H1 (cell line): ENCODE data around the gene RBFOX1. TPM values are rescaled to one million over a fixed set of nuclear protein-coding genes. Genes with fewer than 3 reads are reported as not detected.

Experiments
- CTCF ChIA-PET: fragments of 300-600 bp; sonication (Branson Sonifier 250); formaldehyde crosslinking; loops from one replicate; lab custom pipeline; 2021; ENCODE audit not compliant: partially characterized antibody; lab: Charles Lee
- POLR2A ChIA-PET: fragments of 300-600 bp; sonication (Branson Sonifier 250); formaldehyde crosslinking; loops from one replicate; lab custom pipeline; 2021; ENCODE audit warnings: inconsistent platforms; ENCODE audit not compliant: partially characterized antibody; lab: Charles Lee
- DNase-seq, 2 experiments: peaks; one replicate each; pipeline versions ENCODE4 v3.0.0 to v3.0.0-alpha.2; 2010 to 2022; ENCODE audit warnings: low spot score in 2 of 2, low read depth in 1 of 2, mixed read lengths in 1 of 2
- FAIRE-seq: peaks from 2 replicates; lab custom pipeline; 2011; peaks lifted over from hg19 to GRCh38; lab: Jason Lieb, UNC
- H2AFZ ChIP-seq: 2 replicates; pipeline ENCODE4 v1.8.1; 2012; ENCODE audit warnings: low read length, inconsistent platforms
- H2AK5ac ChIP-seq: 2 replicates; pipeline ENCODE4 v1.6.1; 2013; ENCODE audit warnings: low read depth, low read length
- H2BK120ac ChIP-seq: replicated peaks from 2 replicates; pipeline ENCODE3; 2013; ENCODE audit warnings: low read depth, low read length, inconsistent platforms
- H2BK12ac ChIP-seq: 2 replicates; pipeline ENCODE4 v1.6.1; 2013; ENCODE audit warnings: low read depth, low read length
- H2BK15ac ChIP-seq: 2 replicates; pipeline ENCODE4 v1.6.1; 2013; ENCODE audit warnings: low read length
- H2BK20ac ChIP-seq: 2 replicates; pipeline ENCODE4 v1.6.1; 2013; ENCODE audit warnings: low read length
- H2BK5ac ChIP-seq: 2 replicates; pipeline ENCODE4 v1.6.1; 2013; ENCODE audit warnings: low read depth, low read length
- H3K14ac ChIP-seq: 2 replicates; pipeline ENCODE4 v1.6.1; 2013; ENCODE audit warnings: inconsistent platforms; ENCODE audit not compliant: insufficient read length
- H3K18ac ChIP-seq: 2 replicates; pipeline ENCODE4 v1.6.1; 2013; ENCODE audit warnings: low read length; ENCODE audit errors: extremely low read depth
- H3K23ac ChIP-seq: 2 replicates; pipeline ENCODE4 v1.6.1; 2013; ENCODE audit warnings: inconsistent platforms; ENCODE audit not compliant: insufficient read length
- H3K23me2 ChIP-seq: 2 replicates; pipeline ENCODE4 v1.6.1; 2013; ENCODE audit warnings: low read depth, low read length
- H3K27ac ChIP-seq: 2 replicates; pipeline ENCODE4 v1.6.1; 2011; ENCODE audit warnings: low read depth, low read length, inconsistent platforms
- H3K27me3 ChIP-seq, 4 experiments: replicated peaks in 1 of 4; 1 replicate in 1 of 4; 2 replicates in 3 of 4; pipeline versions ENCODE4 v1.6.1 to v1.8.1; 2011 to 2013; ENCODE audit warnings: low read length in 3 of 4, mild to moderate bottlenecking in 3 of 4, inconsistent platforms in 2 of 4, mixed read lengths in 2 of 4, moderate library complexity in 1 of 4; ENCODE audit not compliant: control insufficient read depth in 3 of 4, insufficient read depth in 3 of 4; ENCODE audit errors: extremely low read depth in 1 of 4
- H3K36me3 ChIP-seq, 4 experiments: 2 replicates each; pipeline versions ENCODE4 v1.6.1 to v1.8.1; 2011 to 2013; ENCODE audit warnings: mild to moderate bottlenecking in 4 of 4, low read length in 3 of 4, moderate library complexity in 2 of 4, control low read depth in 1 of 4, inconsistent platforms in 1 of 4; ENCODE audit not compliant: insufficient read depth in 4 of 4, control insufficient read depth in 2 of 4
- H3K4ac ChIP-seq: replicated peaks from 2 replicates; pipeline ENCODE3; 2013; ENCODE audit warnings: low read length, low read depth, mixed read lengths, inconsistent platforms; ENCODE audit not compliant: insufficient read length
- H3K4me1 ChIP-seq, 4 experiments: replicated peaks in 1 of 4; 1 replicate in 1 of 4; 2 replicates in 3 of 4; pipeline versions ENCODE4 v1.6.1 to v1.8.1; 2011 to 2013; ENCODE audit warnings: low read length in 3 of 4, inconsistent platforms in 2 of 4, mixed read lengths in 1 of 4; ENCODE audit not compliant: insufficient read depth in 4 of 4, control insufficient read depth in 3 of 4
- H3K4me2 ChIP-seq, 2 experiments: 2 replicates each; pipeline versions ENCODE4 v1.6.1 to v1.8.1; 2011 to 2013; ENCODE audit warnings: low read depth in 2 of 2, low read length in 2 of 2, control low read depth in 1 of 2, inconsistent platforms in 1 of 2, mild to moderate bottlenecking in 1 of 2; ENCODE audit not compliant: insufficient read depth in 1 of 2
- H3K4me3 ChIP-seq, 4 experiments: fragments of 200-600, 300-600 bp in 1 of 4; sonication (generic), shearing (Covaris generic), sonication (Bioruptor Twin) in 1 of 4; 2 replicates each; pipeline versions ENCODE4 v1.5.1 to v1.8.1; 2011 to 2016; ENCODE audit warnings: low read length in 4 of 4, low read depth in 3 of 4, control low read depth in 2 of 4, inconsistent platforms in 2 of 4, mild to moderate bottlenecking in 2 of 4, mixed read lengths in 1 of 4, moderate library complexity in 1 of 4; ENCODE audit not compliant: insufficient read depth in 2 of 4; ENCODE audit errors: extremely low read depth in 1 of 4
- H3K56ac ChIP-seq: replicated peaks from 2 replicates; pipeline ENCODE3; 2013; ENCODE audit warnings: low read depth, mild to moderate bottlenecking, mixed read lengths, low read length, inconsistent platforms; ENCODE audit not compliant: insufficient read length
- H3K79me1 ChIP-seq: 2 replicates; pipeline ENCODE4 v1.6.1; 2013; ENCODE audit warnings: low read depth, low read length, control low read depth
- H3K79me2 ChIP-seq, 2 experiments: 2 replicates each; pipeline versions ENCODE4 v1.6.1 to v1.8.1; 2012 to 2013; ENCODE audit warnings: low read length in 2 of 2, mild to moderate bottlenecking in 2 of 2, inconsistent platforms in 1 of 2; ENCODE audit not compliant: insufficient read depth in 2 of 2, control insufficient read depth in 1 of 2
- H3K9ac ChIP-seq, 4 experiments: replicated peaks in 1 of 4; 1 replicate in 1 of 4; 2 replicates in 3 of 4; pipeline versions ENCODE4 v1.6.1 to v1.8.1; 2011 to 2013; ENCODE audit warnings: low read depth in 3 of 4, low read length in 3 of 4, control low read depth in 2 of 4, mild to moderate bottlenecking in 2 of 4, moderate library complexity in 2 of 4, inconsistent platforms in 1 of 4; ENCODE audit errors: extremely low read depth in 1 of 4
- H3K9me3 ChIP-seq, 2 experiments: 2 replicates each; pipeline versions ENCODE4 v1.6.1 to v1.8.1; 2012 to 2013; ENCODE audit warnings: mild to moderate bottlenecking in 2 of 2, moderate library complexity in 2 of 2, control low read depth in 1 of 2, inconsistent platforms in 1 of 2, low read depth in 1 of 2, low read length in 1 of 2, mixed read lengths in 1 of 2; ENCODE audit not compliant: insufficient read depth in 2 of 2
- H4K20me1 ChIP-seq, 2 experiments: replicated peaks in 1 of 2; 2 replicates each; pipeline versions ENCODE3 to v1.8.1; 2011 to 2013; ENCODE audit warnings: inconsistent platforms in 2 of 2, low read length in 2 of 2, mild to moderate bottlenecking in 1 of 2; ENCODE audit not compliant: insufficient read depth in 2 of 2, control insufficient read depth in 1 of 2
- H4K5ac ChIP-seq: 2 replicates; pipeline ENCODE4 v1.6.1; 2013; ENCODE audit warnings: low read length, low read depth, mixed read lengths, inconsistent platforms; ENCODE audit not compliant: insufficient read length
- H4K8ac ChIP-seq: 2 replicates; pipeline ENCODE4 v1.8.0; 2013; ENCODE audit warnings: mild to moderate bottlenecking, moderate library complexity, low read length, inconsistent platforms; ENCODE audit not compliant: insufficient read depth; ENCODE audit errors: extremely low read depth
- H4K91ac ChIP-seq: replicated peaks from 2 replicates; pipeline ENCODE3; 2013; ENCODE audit warnings: low read length, mixed read lengths, inconsistent platforms; ENCODE audit not compliant: insufficient read length
- SIN3A ChIP-seq, 2 experiments: IDR thresholded peaks in 1 of 2; conservative IDR thresholded peaks in 1 of 2; 2 replicates each; pipeline ENCODE4 v1.6.1; 2011 to 2012; ENCODE audit warnings: low read length in 2 of 2, improper control_type of control experiment in 1 of 2, low read depth in 1 of 2, mild to moderate bottlenecking in 1 of 2
- ZNF274 ChIP-seq: IDR thresholded peaks from 2 replicates; pipeline ENCODE4 v1.7.0; 2012; ENCODE audit warnings: low read length, borderline replicate concordance; ENCODE audit errors: extremely low read depth
- WGBS, 2 experiments: shearing (Covaris generic) in 1 of 2; methylation state at CpG; one replicate each; pipeline versions ENCODE4 v1.1.6 to v1.1.7; 2013 to 2015; ENCODE audit warnings: low lambda C conversion rate in 2 of 2, mixed read lengths in 2 of 2, inconsistent platforms in 1 of 2, low coverage in 1 of 2, missing lambda C conversion rate in 1 of 2; ENCODE audit not compliant: insufficient replicate concordance in 2 of 2, insufficient coverage in 1 of 2, insufficient read length in 1 of 2; ENCODE audit errors: extremely low coverage in 1 of 2, missing lambda C conversion rate in 1 of 2; 5-methylcytosine and 5-hydroxymethylcytosine counted together
- polyA plus RNA-seq, 7 experiments: library from polyadenylated mRNA; depleted of rRNA in 3 of 7; stranded (reverse) in 5 of 7; unstranded in 2 of 7; fragments of >200 nt in 5 of 7; fragments of 200-250 nt in 2 of 7; gene quantifications; 1 replicate in 5 of 7; 2 replicates in 1 of 7; 4 replicates in 1 of 7; pipeline versions ENCODE4 v1.2.1 to v1.2.3, GENCODE V29; 2011 to 2013; ENCODE audit warnings: missing spikeins in 2 of 7, mixed read lengths in 2 of 7
- total RNA-seq: library from RNA; stranded (reverse); fragmentation: NEBNext Ultra II Directional; extraction: Animal tissue kit (Norgen Biotek cat#: 25700); gene quantifications from 2 replicates; pipeline ENCODE4 v1.2.1, GENCODE V29; 2021

The RBFOX1 gene
- total and polyA plus RNA-seq, 2 of the 8 experiments (the other 6 are each of a cell fraction or from before 2014, with no cell fraction given), result 1.7 to 2.8 TPM

- no peak overlapping the region for H3K4ac ChIP-seq
- FAIRE-seq (no peak), DNase-seq (no peak)
- no peak overlapping the region for H3K4me3 ChIP-seq
- no peaks in the 10 kb centered on the region for H3K79me2 ChIP-seq
- H3K27me3 ChIP-seq, result no peaks in the 10 kb centered on the region
- H2AFZ ChIP-seq, result no peak overlapping the region
- no peak overlapping the region for H3K27ac ChIP-seq
- no peak overlapping the region for H4K91ac ChIP-seq
- no peak overlapping the region for H2BK12ac ChIP-seq
- no peaks in the 10 kb centered on the region for H3K23me2 ChIP-seq
- no peak overlapping the region for H3K14ac ChIP-seq
- no peak overlapping the region for H3K18ac ChIP-seq
- no peak overlapping the region for H2BK5ac ChIP-seq
- no peak overlapping the region for H4K8ac ChIP-seq
- no peak overlapping the region for H3K23ac ChIP-seq
- WGBS, 2 experiments, result 84% methylated on average over 4 of the region's 4 CpGs; no CpG with 5 or more reads in 1 of the 2 experiments
- H3K4me1 ChIP-seq, result no peaks in the 10 kb centered on the region
- H2BK15ac ChIP-seq, result no peak overlapping the region
- ChIA-PET POLR2A (no interaction called here), CTCF (interaction anchor here (0.6 to 1.2 kb wide), 4 partner anchors 9 to 345 kb away, joined by 3 to 4 read pairs (median 3); partner anchors contain the start of gene RBFOX1)
- H2BK20ac ChIP-seq, result no peak overlapping the region
- H2AK5ac ChIP-seq, result no peak overlapping the region
- H2BK120ac ChIP-seq, result no peak overlapping the region
- no peaks in the 10 kb centered on the region for H3K79me1 ChIP-seq
- H4K5ac ChIP-seq, result no peak overlapping the region
- no peaks in the 10 kb centered on the region for H3K36me3 ChIP-seq
- no peak overlapping the region for H3K56ac ChIP-seq
- H3K4me2 ChIP-seq, result no peak overlapping the region
- no peaks in the 10 kb centered on the region for H4K20me1 ChIP-seq
- H3K9ac ChIP-seq, result no peak overlapping the region
- no peaks in the 10 kb centered on the region for H3K9me3 ChIP-seq
- TF ChIP-seq SIN3A (conservative IDR thresholded peaks at IDR 0.05 in 1 of 2, IDR thresholded peaks at IDR 0.05 in 1 of 2; ENCODE audit: low read depth in 1 of 2, low read length in 2 of 2) (no peak), ZNF274 (no peak)
Measured at GRCh38 chr16:7342598-7342997, 10.0 kb downstream of the RBFOX1 start.
